HCT116 (cell line): ENCODE results near the gene VWF.

Experiments
- CBX3 ChIP-seq: IDR thresholded peaks from 2 replicates; pipeline ENCODE4 v1.6.1; 2012; ENCODE audit warnings: low read depth
- EZH2 ChIP-seq: fragments of 200-600 bp; sonication (generic); IDR thresholded peaks from 2 replicates; pipeline ENCODE4 v1.6.1; 2017; ENCODE audit warnings: antibody characterized with exemption, mixed run types
- EZH2phosphoT487 ChIP-seq: fragments of 200-600 bp; IDR thresholded peaks from 2 replicates; pipeline ENCODE4 v1.6.1; 2018; ENCODE audit warnings: antibody characterized with exemption, borderline replicate concordance
- FOSL1 ChIP-seq: IDR thresholded peaks from 2 replicates; pipeline ENCODE4 v1.6.1; 2012; ENCODE audit warnings: low read depth
- JUND ChIP-seq: IDR thresholded peaks from 2 replicates; pipeline ENCODE4 v1.6.1; 2012
- POLR2A ChIP-seq: IDR thresholded peaks from 2 replicates; pipeline ENCODE4 v1.7.0; 2011; ENCODE audit warnings: borderline replicate concordance; ENCODE audit not compliant: insufficient read depth, insufficient read length; ENCODE audit errors: extremely low read depth
- POLR2AphosphoS5 ChIP-seq: IDR thresholded peaks from 2 replicates; pipeline ENCODE4 v1.6.1; 2011; ENCODE audit warnings: mild to moderate bottlenecking, low read depth, low read length, moderate library complexity
- TCF7L2 ChIP-seq: IDR thresholded peaks from 2 replicates; pipeline ENCODE4 v1.7.0; 2011; ENCODE audit warnings: borderline replicate concordance, inconsistent platforms; ENCODE audit not compliant: insufficient read depth, insufficient read length; ENCODE audit errors: extremely low read depth
- YY1 ChIP-seq: IDR thresholded peaks from 2 replicates; pipeline ENCODE4 v1.6.1; 2011; ENCODE audit warnings: low read length, low read depth, moderate library complexity, mild to moderate bottlenecking; ENCODE audit not compliant: insufficient replicate concordance; ENCODE audit errors: extremely low read depth
- ZNF274 ChIP-seq: fragments of 200-500 bp; sonication (Bioruptor generic); IDR thresholded peaks from 2 replicates; pipeline ENCODE4 v1.6.1; 2014; ENCODE audit warnings: mild to moderate bottlenecking, low read depth, low read length, inconsistent platforms
- TF ChIP-seq, protein P1 (sequence below), 3 experiments: fragments of 200-600 bp in 1 of 3; sonication (generic) in 1 of 3; IDR thresholded peaks in 2 of 3; conservative IDR thresholded peaks in 1 of 3; 2 replicates each; pipeline ENCODE4 v1.5.1; 2012 to 2017; ENCODE audit warnings: low read depth in 2 of 3, low read length in 2 of 3, antibody characterized with exemption in 1 of 3, borderline replicate concordance in 1 of 3, control low read depth in 1 of 3, mild to moderate bottlenecking in 1 of 3, mixed read lengths in 1 of 3, mixed run types in 1 of 3, moderate library complexity in 1 of 3; ENCODE audit not compliant: insufficient read depth in 1 of 3
- TF ChIP-seq, protein P2 (sequence below): IDR thresholded peaks from 2 replicates; pipeline ENCODE4 v1.6.1; 2012; ENCODE audit warnings: low read depth
- TF ChIP-seq, protein P3 (sequence below): IDR thresholded peaks from 2 replicates; pipeline ENCODE4 v1.6.1; 2012

DNA sequence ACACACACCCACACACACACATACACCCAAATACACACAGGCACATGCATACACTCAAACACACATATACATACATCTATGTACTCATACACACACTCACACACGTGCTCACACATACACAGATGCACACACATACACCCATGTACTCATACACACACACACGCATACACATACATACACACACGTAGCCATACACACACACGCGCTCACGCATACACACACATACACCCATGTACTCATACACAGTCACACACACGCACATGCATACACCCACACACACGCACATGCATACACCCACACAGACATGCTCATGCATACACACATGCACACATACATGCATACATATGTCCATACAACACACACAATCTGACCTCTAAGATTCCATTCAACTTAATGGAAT lies 91.7 kb downstream of the VWF start:
- no peak for TF ChIP-seq POLR2A
- TF ChIP-seq, protein P1, sequence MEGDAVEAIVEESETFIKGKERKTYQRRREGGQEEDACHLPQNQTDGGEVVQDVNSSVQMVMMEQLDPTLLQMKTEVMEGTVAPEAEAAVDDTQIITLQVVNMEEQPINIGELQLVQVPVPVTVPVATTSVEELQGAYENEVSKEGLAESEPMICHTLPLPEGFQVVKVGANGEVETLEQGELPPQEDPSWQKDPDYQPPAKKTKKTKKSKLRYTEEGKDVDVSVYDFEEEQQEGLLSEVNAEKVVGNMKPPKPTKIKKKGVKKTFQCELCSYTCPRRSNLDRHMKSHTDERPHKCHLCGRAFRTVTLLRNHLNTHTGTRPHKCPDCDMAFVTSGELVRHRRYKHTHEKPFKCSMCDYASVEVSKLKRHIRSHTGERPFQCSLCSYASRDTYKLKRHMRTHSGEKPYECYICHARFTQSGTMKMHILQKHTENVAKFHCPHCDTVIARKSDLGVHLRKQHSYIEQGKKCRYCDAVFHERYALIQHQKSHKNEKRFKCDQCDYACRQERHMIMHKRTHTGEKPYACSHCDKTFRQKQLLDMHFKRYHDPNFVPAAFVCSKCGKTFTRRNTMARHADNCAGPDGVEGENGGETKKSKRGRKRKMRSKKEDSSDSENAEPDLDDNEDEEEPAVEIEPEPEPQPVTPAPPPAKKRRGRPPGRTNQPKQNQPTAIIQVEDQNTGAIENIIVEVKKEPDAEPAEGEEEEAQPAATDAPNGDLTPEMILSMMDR (IDR thresholded peaks at IDR 0.05 in 2 of 3, conservative IDR thresholded peaks at IDR 0.05 in 1 of 3; ENCODE audit: borderline replicate concordance in 1 of 3, insufficient read depth in 1 of 3, low read depth in 2 of 3, low read length in 2 of 3) = no peak
- no peak for TF ChIP-seq TCF7L2
- no peak for TF ChIP-seq FOSL1
- TF ChIP-seq, protein P2, sequence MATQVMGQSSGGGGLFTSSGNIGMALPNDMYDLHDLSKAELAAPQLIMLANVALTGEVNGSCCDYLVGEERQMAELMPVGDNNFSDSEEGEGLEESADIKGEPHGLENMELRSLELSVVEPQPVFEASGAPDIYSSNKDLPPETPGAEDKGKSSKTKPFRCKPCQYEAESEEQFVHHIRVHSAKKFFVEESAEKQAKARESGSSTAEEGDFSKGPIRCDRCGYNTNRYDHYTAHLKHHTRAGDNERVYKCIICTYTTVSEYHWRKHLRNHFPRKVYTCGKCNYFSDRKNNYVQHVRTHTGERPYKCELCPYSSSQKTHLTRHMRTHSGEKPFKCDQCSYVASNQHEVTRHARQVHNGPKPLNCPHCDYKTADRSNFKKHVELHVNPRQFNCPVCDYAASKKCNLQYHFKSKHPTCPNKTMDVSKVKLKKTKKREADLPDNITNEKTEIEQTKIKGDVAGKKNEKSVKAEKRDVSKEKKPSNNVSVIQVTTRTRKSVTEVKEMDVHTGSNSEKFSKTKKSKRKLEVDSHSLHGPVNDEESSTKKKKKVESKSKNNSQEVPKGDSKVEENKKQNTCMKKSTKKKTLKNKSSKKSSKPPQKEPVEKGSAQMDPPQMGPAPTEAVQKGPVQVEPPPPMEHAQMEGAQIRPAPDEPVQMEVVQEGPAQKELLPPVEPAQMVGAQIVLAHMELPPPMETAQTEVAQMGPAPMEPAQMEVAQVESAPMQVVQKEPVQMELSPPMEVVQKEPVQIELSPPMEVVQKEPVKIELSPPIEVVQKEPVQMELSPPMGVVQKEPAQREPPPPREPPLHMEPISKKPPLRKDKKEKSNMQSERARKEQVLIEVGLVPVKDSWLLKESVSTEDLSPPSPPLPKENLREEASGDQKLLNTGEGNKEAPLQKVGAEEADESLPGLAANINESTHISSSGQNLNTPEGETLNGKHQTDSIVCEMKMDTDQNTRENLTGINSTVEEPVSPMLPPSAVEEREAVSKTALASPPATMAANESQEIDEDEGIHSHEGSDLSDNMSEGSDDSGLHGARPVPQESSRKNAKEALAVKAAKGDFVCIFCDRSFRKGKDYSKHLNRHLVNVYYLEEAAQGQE = no peak
- TF ChIP-seq, protein P3, sequence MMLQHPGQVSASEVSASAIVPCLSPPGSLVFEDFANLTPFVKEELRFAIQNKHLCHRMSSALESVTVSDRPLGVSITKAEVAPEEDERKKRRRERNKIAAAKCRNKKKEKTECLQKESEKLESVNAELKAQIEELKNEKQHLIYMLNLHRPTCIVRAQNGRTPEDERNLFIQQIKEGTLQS = no peak
- TF ChIP-seq POLR2AphosphoS5 = no peak
- no peak for TF ChIP-seq CBX3
- TF ChIP-seq EZH2phosphoT487 = no peak
- TF ChIP-seq EZH2 = no peak
- no peak for TF ChIP-seq JUND
- TF ChIP-seq YY1 = no peak
- TF ChIP-seq ZNF274 = no peak
